Kidney epithelial cell (primary cell): ENCODE data around the gene DPH7. TPM values are rescaled to one million over a fixed set of nuclear protein-coding genes. Genes with fewer than 3 reads are reported as not detected.

Experiments used
- DNase-seq: peaks from one replicate; pipeline ENCODE4 v3.0.0-alpha.2; 2010; ENCODE audit warnings: low read depth
- H3K27me3 ChIP-seq: 2 replicates; pipeline ENCODE4 v1.6.0; 2011; ENCODE audit warnings: low read length; ENCODE audit not compliant: control insufficient read depth, insufficient read depth
- H3K36me3 ChIP-seq: 2 replicates; pipeline ENCODE4 v1.5.1; 2011; ENCODE audit warnings: low read length; ENCODE audit not compliant: control insufficient read depth, insufficient read depth
- H3K4me3 ChIP-seq: 2 replicates; pipeline ENCODE4 v1.5.1; 2011; ENCODE audit warnings: low read depth, mild to moderate bottlenecking, control low read depth, low read length
- CTCF ChIP-seq: IDR thresholded peaks from 2 replicates; pipeline ENCODE4 v1.5.1; 2011; ENCODE audit warnings: mild to moderate bottlenecking, moderate library complexity, low read length, control low read depth, inconsistent platforms; ENCODE audit not compliant: insufficient read depth, poor library complexity, severe bottlenecking
- total RNA-seq: library from RNA; depleted of rRNA; stranded (reverse); fragments of >200 nt; gene quantifications from 2 replicates; pipeline ENCODE4 v1.2.3, GENCODE V29; 2015

DPH7 gene
- total RNA-seq, 1 donor from 2014 or later, result 38.9 TPM

- peaks cover 3% of the 10 kb centered on the region for H3K36me3 ChIP-seq
- no peak for TF ChIP-seq CTCF
- no peak overlapping the region for H3K4me3 ChIP-seq
- no peak for DNase-seq
- no peaks in the 10 kb centered on the region for H3K27me3 ChIP-seq
Measured at GRCh38 chr9:137613259-137613658, 34.5 kb upstream of the DPH7 start.

- TF ChIP-seq CTCF, result no peak
- H3K36me3 ChIP-seq, result peaks cover 3% of the 10 kb centered on the region
- no peaks in the 10 kb centered on the region for H3K27me3 ChIP-seq
- H3K4me3 ChIP-seq, result no peak overlapping the region
- no peak for DNase-seq
Measured at GRCh38 chr9:137612741-137613142, 34.0 kb upstream of the DPH7 start.

GRCh38 chr9:137611623-137612609 is 33.2 kb upstream of the DPH7 start:
- H3K27me3 ChIP-seq, result no peaks in the 10 kb centered on the region
- peak; percentile 88 for DNase-seq
- TF ChIP-seq CTCF, result no peak
- H3K36me3 ChIP-seq, result peaks cover 3% of the 10 kb centered on the region
- H3K4me3 ChIP-seq, result no peak overlapping the region

GRCh38 chr9:137610944-137611343 is 32.2 kb upstream of the DPH7 start:
- no peak for TF ChIP-seq CTCF
- H3K4me3 ChIP-seq, result no peak overlapping the region
- DNase-seq, result no peak
- H3K36me3 ChIP-seq, result peaks cover 3% of the 10 kb centered on the region
- no peaks in the 10 kb centered on the region for H3K27me3 ChIP-seq

GRCh38 chr9:137607141-137607857 is 28.6 kb upstream of the DPH7 start:
- Histone ChIP-seq H3K36me3 (no peaks in the 10 kb centered on the region), H3K27me3 (peaks cover 5% of the 10 kb centered on the region), H3K4me3 (peak overlapping the region; percentile 62)
- no peak for DNase-seq
- no peak for TF ChIP-seq CTCF
